ENCODE measurements around the gene GALNT2.

GALNT2 gene

GRCh38 chr1:230233786-230234185 is 166.7 kb downstream of the GALNT2 start:
- H3K4me3 ChIP-seq (ENCODE audit: low read depth, low read length), result no peak overlapping the region
- no peak for DNase-seq (ENCODE audit: low read depth)

GRCh38 chr1:230235876-230236275 is 168.8 kb downstream of the GALNT2 start:
- no peak overlapping the region for H3K4me3 ChIP-seq (ENCODE audit: low read depth, low read length)
- no peak for DNase-seq (ENCODE audit: low read depth)
- TF ChIP-seq CTCF (conservative IDR thresholded peaks at IDR 0.05; ENCODE audit: low read depth, low read length), result no peak

More at GRCh38 chr1:230233786-230234185, 166.7 kb downstream of the GALNT2 start:
- TF ChIP-seq CTCF (conservative IDR thresholded peaks at IDR 0.05; ENCODE audit: low read depth, low read length), result no peak

GRCh38 chr1:230236301-230237008 is 169.4 kb downstream of the GALNT2 start:
- no peak overlapping the region for H3K4me3 ChIP-seq (ENCODE audit: low read depth, low read length)
- DNase-seq (ENCODE audit: low read depth), result no peak
- no peak for TF ChIP-seq CTCF (conservative IDR thresholded peaks at IDR 0.05; ENCODE audit: low read depth, low read length)

GRCh38 chr1:230237009-230237370 is 170.0 kb downstream of the GALNT2 start:
- no peak for TF ChIP-seq CTCF (conservative IDR thresholded peaks at IDR 0.05; ENCODE audit: low read depth, low read length)
- peak; percentile 64 for DNase-seq (ENCODE audit: low read depth)

GRCh38 chr1:230237805-230238204 is 170.8 kb downstream of the GALNT2 start:
- no peak for DNase-seq (ENCODE audit: low read depth)
- TF ChIP-seq CTCF (conservative IDR thresholded peaks at IDR 0.05; ENCODE audit: low read depth, low read length), result no peak
- H3K4me3 ChIP-seq (ENCODE audit: low read depth, low read length), result no peak overlapping the region

More at GRCh38 chr1:230237009-230237370, 170.0 kb downstream of the GALNT2 start:
- H3K4me3 ChIP-seq (ENCODE audit: low read depth, low read length), result no peak overlapping the region

- no peak for DNase-seq (ENCODE audit: low read depth)
- no peak for TF ChIP-seq CTCF (conservative IDR thresholded peaks at IDR 0.05; ENCODE audit: low read depth, low read length)
- H3K4me3 ChIP-seq (ENCODE audit: low read depth, low read length), result no peak overlapping the region
Observed at GRCh38 chr1:230240446-230241086, 173.5 kb downstream of the GALNT2 start.

GRCh38 chr1:230242326-230242725 is 175.3 kb downstream of the GALNT2 start:
- TF ChIP-seq CTCF (conservative IDR thresholded peaks at IDR 0.05; ENCODE audit: low read depth, low read length), result no peak
- no peak for DNase-seq (ENCODE audit: low read depth)
- H3K4me3 ChIP-seq (ENCODE audit: low read depth, low read length), result no peak overlapping the region
